LNCAP (cell line): Measurements from ENCODE around the gene TRPV3.

ENCODE experiments used
- CTCF ChIP-seq: fragments of 450-650 bp; IDR thresholded peaks from 2 replicates; pipeline ENCODE4 v1.5.1; 2017; ENCODE audit warnings: mild to moderate bottlenecking

TRPV3 gene

GRCh38 chr17:3539881-3540540 lies 17.6 kb downstream of the TRPV3 start:
- TF ChIP-seq CTCF: no peak

- TF ChIP-seq CTCF: no peak
These were observed 20.9 kb downstream of the TRPV3 start for GRCh38 chr17:3536716-3537115.

- TF ChIP-seq CTCF: no peak
These were observed 22.2 kb downstream of the TRPV3 start for GRCh38 chr17:3535253-3535995.

- TF ChIP-seq CTCF: no peak
These were observed 22.7 kb downstream of the TRPV3 start for GRCh38 chr17:3534881-3535252.

GRCh38 chr17:3533752-3534151 lies 23.9 kb downstream of the TRPV3 start:
- no peak for TF ChIP-seq CTCF

GRCh38 chr17:3532859-3533142 lies 24.8 kb downstream of the TRPV3 start:
- no peak for TF ChIP-seq CTCF

GRCh38 chr17:3532106-3532858 lies 25.3 kb downstream of the TRPV3 start:
- no peak for TF ChIP-seq CTCF
